ENCODE data around the gene CCDC117. TPM values are rescaled to one million over a fixed set of nuclear protein-coding genes. Genes with fewer than 3 reads are reported as not detected.

CCDC117 gene

Small RNAs within 50 kb of the gene (small RNA-seq; reads per million reads assigned to genes)
- not detected for gene Z93930.1

Data from skeletal muscle satellite cell (primary cell).